ENCODE results near the gene DENND5B. TPM values are rescaled to one million over a fixed set of nuclear protein-coding genes. Genes with fewer than 3 reads are reported as not detected.

DENND5B gene
- total RNA-seq, 1 donor from 2014 or later: 42.9 TPM

GRCh38 chr12:31494455-31494854, 96.5 kb downstream of the DENND5B start:
- H3K36me3 ChIP-seq: peaks cover 21% of the 10 kb centered on the region
- H3K9me3 ChIP-seq (replicated peaks): no peaks in the 10 kb centered on the region
- H3K4me3 ChIP-seq: no peak overlapping the region
- no peaks in the 10 kb centered on the region for H3K27me3 ChIP-seq (ENCODE audit: low read depth)
- intact Hi-C loops (cut with micrococcal nuclease): no loop called here
- peaks cover 54% of the 10 kb centered on the region for H3K4me1 ChIP-seq
- no peak for DNase-seq
- H3K27ac ChIP-seq (replicated peaks): no peak overlapping the region
- no peak for TF ChIP-seq CTCF (IDR thresholded peaks at IDR 0.05; ENCODE audit: borderline replicate concordance)

GRCh38 chr12:31492599-31493196, 98.2 kb downstream of the DENND5B start:
- Histone ChIP-seq H3K4me1 (peaks cover 38% of the 10 kb centered on the region), H3K27me3 (ENCODE audit: low read depth) (no peaks in the 10 kb centered on the region), H3K4me3 (no peak overlapping the region), H3K27ac (replicated peaks) (peak overlapping the region; percentile 34), H3K36me3 (peaks cover 21% of the 10 kb centered on the region), H3K9me3 (replicated peaks) (no peaks in the 10 kb centered on the region)
- TF ChIP-seq CTCF (IDR thresholded peaks at IDR 0.05; ENCODE audit: borderline replicate concordance): no peak
- no peak for DNase-seq
- intact Hi-C loops (cut with micrococcal nuclease): no loop called here

GRCh38 chr12:31491841-31492598, 98.9 kb downstream of the DENND5B start:
- H3K4me1 ChIP-seq: peaks cover 33% of the 10 kb centered on the region
- TF ChIP-seq CTCF (IDR thresholded peaks at IDR 0.05; ENCODE audit: borderline replicate concordance): no peak
- H3K27me3 ChIP-seq (ENCODE audit: low read depth): no peaks in the 10 kb centered on the region
- intact Hi-C loops (cut with micrococcal nuclease): no loop called here
- H3K36me3 ChIP-seq: peaks cover 21% of the 10 kb centered on the region
- H3K27ac ChIP-seq (replicated peaks): peak overlapping the region; percentile 34
- no peak overlapping the region for H3K4me3 ChIP-seq
- DNase-seq: no peak
- no peaks in the 10 kb centered on the region for H3K9me3 ChIP-seq (replicated peaks)

GRCh38 chr12:31491241-31491794, 99.6 kb downstream of the DENND5B start:
- no peak for DNase-seq
- H3K4me3 ChIP-seq: no peak overlapping the region
- H3K36me3 ChIP-seq: peaks cover 21% of the 10 kb centered on the region
- intact Hi-C loops (cut with micrococcal nuclease): no loop called here
- H3K27me3 ChIP-seq (ENCODE audit: low read depth): no peaks in the 10 kb centered on the region
- H3K27ac ChIP-seq (replicated peaks): no peak overlapping the region
- peaks cover 26% of the 10 kb centered on the region for H3K4me1 ChIP-seq
- H3K9me3 ChIP-seq (replicated peaks): no peaks in the 10 kb centered on the region
- TF ChIP-seq CTCF (IDR thresholded peaks at IDR 0.05; ENCODE audit: borderline replicate concordance): no peak

- DNase-seq: no peak
- H3K9me3 ChIP-seq (replicated peaks): no peaks in the 10 kb centered on the region
- intact Hi-C loops (cut with micrococcal nuclease): no loop called here
- TF ChIP-seq CTCF (IDR thresholded peaks at IDR 0.05; ENCODE audit: borderline replicate concordance): no peak
- H3K36me3 ChIP-seq: peaks cover 9% of the 10 kb centered on the region
- H3K27me3 ChIP-seq (ENCODE audit: low read depth): no peaks in the 10 kb centered on the region
- no peak overlapping the region for H3K4me3 ChIP-seq
- no peak overlapping the region for H3K27ac ChIP-seq (replicated peaks)
- H3K4me1 ChIP-seq: peaks cover 34% of the 10 kb centered on the region
Observed at GRCh38 chr12:31488737-31489338, 102.1 kb downstream of the DENND5B start.
